Glutamatergic neuron (in vitro differentiated cells): ENCODE results near the gene TCFL5. TPM values are rescaled to one million over a fixed set of nuclear protein-coding genes. Genes with fewer than 3 reads are reported as not detected.
A peak's percentile ranks its signal among the peaks of the same experiment; 100 is the strongest.

Source experiments
- DNase-seq: peaks from one replicate; pipeline ENCODE4 v3.0.0; 2022
- H3K27ac Mint-ChIP-seq: one replicate; pipeline ENCODE4 v1.8.0; 2020; ENCODE audit warnings: mild to moderate bottlenecking, mixed read lengths, inconsistent platforms; ENCODE audit not compliant: unreplicated experiment
- H3K27me3 Mint-ChIP-seq: one replicate; pipeline ENCODE4 v1.8.0; 2020; ENCODE audit warnings: mild to moderate bottlenecking, moderate library complexity, mixed read lengths, inconsistent platforms; ENCODE audit not compliant: unreplicated experiment
- H3K36me3 Mint-ChIP-seq: one replicate; pipeline ENCODE4 v1.8.0; 2020; ENCODE audit warnings: mild to moderate bottlenecking, mixed read lengths, inconsistent platforms; ENCODE audit not compliant: unreplicated experiment
- H3K4me1 Mint-ChIP-seq: one replicate; pipeline ENCODE4 v1.8.0; 2020; ENCODE audit warnings: mild to moderate bottlenecking, low read depth, mixed read lengths, inconsistent platforms; ENCODE audit not compliant: unreplicated experiment
- H3K4me3 Mint-ChIP-seq: one replicate; pipeline ENCODE4 v1.8.0; 2020; ENCODE audit warnings: mild to moderate bottlenecking, mixed read lengths, inconsistent platforms; ENCODE audit not compliant: unreplicated experiment
- H3K9me3 Mint-ChIP-seq: one replicate; pipeline ENCODE4 v1.8.0; 2020; ENCODE audit warnings: mild to moderate bottlenecking, moderate library complexity, mixed read lengths, inconsistent platforms; ENCODE audit not compliant: unreplicated experiment
- CTCF ChIP-seq: fragments of 200-600 bp; sonication (generic); IDR thresholded peaks from one replicate; pipeline ENCODE4 v1.5.0; 2021; ENCODE audit not compliant: partially characterized antibody, unreplicated experiment
- total RNA-seq: library from RNA; stranded (reverse); fragmentation: NEBNext Ultra II Directional; extraction: Animal tissue kit (Norgen Biotek cat#: 25700); gene quantifications from one replicate; pipeline ENCODE4 v1.2.1, GENCODE V29; 2021; ENCODE audit not compliant: unreplicated experiment

TCFL5 gene
- total RNA-seq, 1 donor from 2014 or later: 12.6 TPM

- no peaks in the 10 kb centered on the region for H3K36me3 Mint-ChIP-seq
- peaks cover 5% of the 10 kb centered on the region for H3K27me3 Mint-ChIP-seq
- H3K4me1 Mint-ChIP-seq: peaks cover 11% of the 10 kb centered on the region
- no peak for TF ChIP-seq CTCF
- no peak overlapping the region for H3K4me3 Mint-ChIP-seq
- no peak overlapping the region for H3K27ac Mint-ChIP-seq
- H3K9me3 Mint-ChIP-seq: peaks cover 3% of the 10 kb centered on the region
- no peak for DNase-seq
These were observed 34.8 kb downstream of the TCFL5 start for GRCh38 chr20:62826646-62827310.

- no peak for TF ChIP-seq CTCF
- Mint-ChIP-seq H3K4me3 (no peak overlapping the region), H3K27ac (no peak overlapping the region), H3K36me3 (no peaks in the 10 kb centered on the region), H3K9me3 (peaks cover 3% of the 10 kb centered on the region), H3K27me3 (peaks cover 5% of the 10 kb centered on the region), H3K4me1 (peaks cover 9% of the 10 kb centered on the region)
- no peak for DNase-seq
These were observed 35.5 kb downstream of the TCFL5 start for GRCh38 chr20:62825986-62826645.

GRCh38 chr20:62825333-62825985, 36.2 kb downstream of the TCFL5 start:
- Mint-ChIP-seq H3K4me3 (no peak overlapping the region), H3K36me3 (no peaks in the 10 kb centered on the region), H3K9me3 (peaks cover 3% of the 10 kb centered on the region), H3K27ac (no peak overlapping the region), H3K27me3 (peaks cover 5% of the 10 kb centered on the region), H3K4me1 (peaks cover 9% of the 10 kb centered on the region)
- no peak for TF ChIP-seq CTCF
- no peak for DNase-seq

GRCh38 chr20:62824476-62825332, 36.9 kb downstream of the TCFL5 start:
- Mint-ChIP-seq H3K9me3 (peaks cover 3% of the 10 kb centered on the region), H3K4me1 (peaks cover 12% of the 10 kb centered on the region), H3K36me3 (no peaks in the 10 kb centered on the region), H3K27me3 (peaks cover 5% of the 10 kb centered on the region), H3K4me3 (no peak overlapping the region), H3K27ac (no peak overlapping the region)
- TF ChIP-seq CTCF: no peak
- peak; percentile 72 for DNase-seq
